Fibroblast of lung (primary cell): ENCODE measurements around the gene CNGA1. TPM values are rescaled to one million over a fixed set of nuclear protein-coding genes. Genes with fewer than 3 reads are reported as not detected.

ENCODE experiments used
- DNase-seq, 2 donors: peaks; one replicate each; pipeline versions ENCODE4 v3.0.0 to v3.0.0-alpha.2; 2010; ENCODE audit warnings: low read depth in 2 of 2
- H2AFZ ChIP-seq: 2 replicates; pipeline ENCODE4 v1.5.1; 2012; ENCODE audit warnings: low read length, control low read depth, inconsistent platforms
- H3K27ac ChIP-seq: 2 replicates; pipeline ENCODE4 v1.5.1; 2011; ENCODE audit warnings: low read length, control low read depth; ENCODE audit not compliant: insufficient read depth
- H3K27me3 ChIP-seq: 2 replicates; pipeline ENCODE4 v1.5.1; 2011; ENCODE audit warnings: mild to moderate bottlenecking, low read length; ENCODE audit not compliant: control insufficient read depth, insufficient read depth
- H3K36me3 ChIP-seq: 2 replicates; pipeline ENCODE4 v1.5.1; 2011; ENCODE audit warnings: low read length; ENCODE audit not compliant: control insufficient read depth, insufficient read depth
- H3K4me1 ChIP-seq: 2 replicates; pipeline ENCODE4 v1.5.1; 2011; ENCODE audit warnings: low read length; ENCODE audit not compliant: control insufficient read depth, insufficient read depth; ENCODE audit errors: extremely low read depth
- H3K4me2 ChIP-seq: 2 replicates; pipeline ENCODE4 v1.5.1; 2011; ENCODE audit warnings: low read length, control low read depth; ENCODE audit not compliant: insufficient read depth; ENCODE audit errors: extremely low read depth
- H3K4me3 ChIP-seq, 4 experiments: fragments of 200-600 bp in 1 of 4; sonication (generic) in 1 of 4; replicated peaks in 1 of 4; 2 replicates each; pipeline ENCODE4 v1.5.1; 2011 to 2016; ENCODE audit warnings: low read length in 4 of 4, low read depth in 3 of 4, mild to moderate bottlenecking in 3 of 4, control low read depth in 2 of 4, inconsistent platforms in 1 of 4, mixed read lengths in 1 of 4; ENCODE audit not compliant: insufficient read depth in 1 of 4; ENCODE audit errors: control extremely low read depth in 1 of 4
- H3K79me2 ChIP-seq: 2 replicates; pipeline ENCODE4 v1.5.1; 2012; ENCODE audit warnings: mild to moderate bottlenecking, low read length, inconsistent platforms; ENCODE audit not compliant: control insufficient read depth, insufficient read depth
- H3K9ac ChIP-seq: 2 replicates; pipeline ENCODE4 v1.5.1; 2011; ENCODE audit warnings: mild to moderate bottlenecking, low read length, control low read depth; ENCODE audit not compliant: insufficient read depth
- H3K9me3 ChIP-seq: 2 replicates; pipeline ENCODE4 v1.5.1; 2012; ENCODE audit warnings: low read depth, low read length; ENCODE audit not compliant: control insufficient read depth, insufficient read depth
- H4K20me1 ChIP-seq: 2 replicates; pipeline ENCODE4 v1.5.1; 2011; ENCODE audit warnings: low read length; ENCODE audit not compliant: control insufficient read depth, insufficient read depth; ENCODE audit errors: extremely low read depth
- CTCF ChIP-seq, 2 donors: IDR thresholded peaks in 1 of 2; conservative IDR thresholded peaks in 1 of 2; 1 replicate in 1 of 2; 2 replicates in 1 of 2; pipeline ENCODE4 v1.5.1; 2011 to 2012; ENCODE audit warnings: low read length in 2 of 2, control low read depth in 1 of 2, inconsistent platforms in 1 of 2, low read depth in 1 of 2, mild to moderate bottlenecking in 1 of 2
- EZH2 ChIP-seq: IDR thresholded peaks from 2 replicates; pipeline ENCODE4 v1.5.1; 2012; ENCODE audit warnings: low read length, control low read depth, mild to moderate bottlenecking; ENCODE audit errors: missing control alignments
- polyA plus RNA-seq, 2 donors: library from polyadenylated mRNA; depleted of rRNA in 1 of 2; stranded (reverse) in 1 of 2; unstranded in 1 of 2; fragments of >200 nt; gene quantifications; 2 replicates each; pipeline ENCODE4 v1.2.1, GENCODE V29; 2011 to 2012; ENCODE audit warnings: missing spikeins in 1 of 2
- total RNA-seq: library from RNA; depleted of rRNA; stranded (reverse); fragments of >200 nt; gene quantifications from 2 replicates; pipeline ENCODE4 v1.2.1, GENCODE V29; 2014

Gene CNGA1
- total and polyA plus RNA-seq, 2 donors (not counting 1 experiment from before 2014, with no cell fraction given) = not detected

GRCh38 chr4:47899639-47900038 is 116.8 kb downstream of the CNGA1 start:
- Histone ChIP-seq H3K4me3 (no peak overlapping the region), H3K9ac (no peak overlapping the region), H3K36me3 (peaks cover 2% of the 10 kb centered on the region), H3K79me2 (no peaks in the 10 kb centered on the region), H3K9me3 (no peaks in the 10 kb centered on the region), H2AFZ (no peak overlapping the region), H3K4me1 (no peaks in the 10 kb centered on the region), H3K4me2 (no peak overlapping the region), H3K27ac (no peak overlapping the region), H3K27me3 (no peaks in the 10 kb centered on the region), H4K20me1 (no peaks in the 10 kb centered on the region)
- no peak for DNase-seq
- TF ChIP-seq EZH2 (no peak), CTCF (conservative IDR thresholded peaks at IDR 0.05 in 1 of 2, IDR thresholded peaks at IDR 0.05 in 1 of 2; ENCODE audit: low read depth in 1 of 2, low read length in 2 of 2) (no peak)

GRCh38 chr4:47891928-47892327 is 124.6 kb downstream of the CNGA1 start:
- Histone ChIP-seq H3K36me3 (peaks cover 7% of the 10 kb centered on the region), H3K4me2 (no peak overlapping the region), H3K9me3 (no peaks in the 10 kb centered on the region), H3K4me3 (no peak overlapping the region), H3K9ac (no peak overlapping the region), H3K27me3 (no peaks in the 10 kb centered on the region), H3K27ac (no peak overlapping the region), H3K79me2 (no peaks in the 10 kb centered on the region), H4K20me1 (no peaks in the 10 kb centered on the region), H2AFZ (no peak overlapping the region), H3K4me1 (no peaks in the 10 kb centered on the region)
- TF ChIP-seq CTCF (conservative IDR thresholded peaks at IDR 0.05 in 1 of 2, IDR thresholded peaks at IDR 0.05 in 1 of 2; ENCODE audit: low read depth in 1 of 2, low read length in 2 of 2) (no peak), EZH2 (no peak)
- no peak for DNase-seq

Other genes with a start within 250 kb of the CNGA1 start
- under 0.01 and 1.5 TPM in 2 replicates for gene CORIN, start 178.6 kb downstream of the CNGA1 start, total RNA-seq
- gene CORIN, start 178.6 kb downstream of the CNGA1 start, polyA plus RNA-seq = 4.2 and 22.2 TPM in 2 replicates
- gene NFXL1, start 102.1 kb downstream of the CNGA1 start, total RNA-seq = 9.2 and 9.6 TPM in 2 replicates
- 9.0 and 14.1 TPM in 2 replicates for gene NFXL1, start 102.1 kb downstream of the CNGA1 start, polyA plus RNA-seq
- gene NIPAL1, start 91 bp upstream of the CNGA1 start, total RNA-seq = under 0.01 TPM in 1 of 2 replicates, not detected in the other
- gene NIPAL1, start 91 bp upstream of the CNGA1 start, polyA plus RNA-seq = 0.14 and 0.45 TPM in 2 replicates
- 0.26 and 0.66 TPM in 2 replicates for gene TXK, start 117.6 kb upstream of the CNGA1 start, total RNA-seq
- 0.05 and 0.09 TPM in 2 replicates for gene TXK, start 117.6 kb upstream of the CNGA1 start, polyA plus RNA-seq